H9 (cell line): ENCODE results near the gene OSBPL9. TPM values are rescaled to one million over a fixed set of nuclear protein-coding genes. Genes with fewer than 3 reads are reported as not detected.

ENCODE experiments used
- DNase-seq: peaks from one replicate; pipeline ENCODE4 v3.0.0-alpha.2; 2017
- H2AFZ ChIP-seq: one replicate; pipeline ENCODE4 v1.6.1; 2013; ENCODE audit warnings: mild to moderate bottlenecking, low read length, control low read depth, moderate library complexity
- H2AK5ac ChIP-seq: 2 replicates; pipeline ENCODE4 v1.6.1; 2013; ENCODE audit warnings: low read length, control low read depth, mixed read lengths; ENCODE audit not compliant: insufficient read length
- H2BK120ac ChIP-seq: one replicate; pipeline ENCODE4 v1.6.1; 2013; ENCODE audit warnings: low read depth, mild to moderate bottlenecking, low read length, control low read depth, inconsistent platforms; ENCODE audit not compliant: poor library complexity, severe bottlenecking
- H2BK12ac ChIP-seq: 2 replicates; pipeline ENCODE4 v1.6.1; 2013; ENCODE audit warnings: low read length, control low read depth, mixed read lengths, low read depth; ENCODE audit not compliant: insufficient read length
- H2BK15ac ChIP-seq: 2 replicates; pipeline ENCODE4 v1.6.1; 2013; ENCODE audit warnings: low read depth, low read length, control low read depth
- H2BK20ac ChIP-seq: one replicate; pipeline ENCODE4 v1.6.1; 2013; ENCODE audit warnings: low read depth, mild to moderate bottlenecking, low read length, control low read depth, inconsistent platforms; ENCODE audit not compliant: poor library complexity, severe bottlenecking
- H2BK5ac ChIP-seq: 2 replicates; pipeline ENCODE4 v1.6.1; 2013; ENCODE audit warnings: low read length, control low read depth, mixed read lengths; ENCODE audit not compliant: insufficient read length
- H3K14ac ChIP-seq: 2 replicates; pipeline ENCODE4 v1.6.1; 2013; ENCODE audit warnings: low read length, control low read depth; ENCODE audit not compliant: insufficient read depth
- H3K18ac ChIP-seq: 2 replicates; pipeline ENCODE4 v1.6.1; 2013; ENCODE audit warnings: low read depth, mild to moderate bottlenecking, mixed read lengths, low read length, control low read depth; ENCODE audit not compliant: insufficient read length
- H3K23ac ChIP-seq: 2 replicates; pipeline ENCODE4 v1.6.1; 2013; ENCODE audit warnings: low read length, control low read depth, mixed read lengths, low read depth; ENCODE audit not compliant: insufficient read length
- H3K23me2 ChIP-seq: 2 replicates; pipeline ENCODE4 v1.6.1; 2013; ENCODE audit warnings: low read depth, mild to moderate bottlenecking, mixed read lengths, low read length, control low read depth; ENCODE audit not compliant: insufficient read length, poor library complexity, severe bottlenecking
- H3K27ac ChIP-seq: 2 replicates; pipeline ENCODE4 v1.5.1; 2013; ENCODE audit warnings: low read length, control low read depth, mixed read lengths, low read depth; ENCODE audit not compliant: insufficient read length
- H3K27me3 ChIP-seq: 2 replicates; pipeline ENCODE4 v1.6.1; 2013; ENCODE audit warnings: low read length, control low read depth, inconsistent platforms; ENCODE audit not compliant: insufficient read depth
- H3K4ac ChIP-seq: 2 replicates; pipeline ENCODE4 v1.6.1; 2013; ENCODE audit warnings: low read depth, mild to moderate bottlenecking, control low read depth, inconsistent platforms, low read length, moderate library complexity
- H3K4me1 ChIP-seq: 2 replicates; pipeline ENCODE4 v1.6.1; 2013; ENCODE audit warnings: low read length, control low read depth, inconsistent platforms; ENCODE audit not compliant: insufficient read depth
- H3K4me2 ChIP-seq: 2 replicates; pipeline ENCODE4 v1.6.1; 2013; ENCODE audit warnings: low read length, control low read depth, mixed read lengths; ENCODE audit not compliant: insufficient read length, insufficient read depth
- H3K56ac ChIP-seq: 2 replicates; pipeline ENCODE4 v1.6.1; 2013; ENCODE audit warnings: low read depth, mild to moderate bottlenecking, mixed read lengths, low read length, control low read depth; ENCODE audit not compliant: insufficient read length
- H3K79me1 ChIP-seq: 2 replicates; pipeline ENCODE4 v1.6.1; 2013; ENCODE audit warnings: low read depth, mild to moderate bottlenecking, moderate library complexity, low read length, control low read depth, inconsistent platforms; ENCODE audit not compliant: insufficient read depth, poor library complexity, severe bottlenecking
- H3K79me2 ChIP-seq: 2 replicates; pipeline ENCODE4 v1.6.1; 2013; ENCODE audit warnings: low read length, control low read depth, inconsistent platforms; ENCODE audit not compliant: insufficient read depth
- H3K9ac ChIP-seq: 2 replicates; pipeline ENCODE4 v1.6.1; 2013; ENCODE audit warnings: low read length, control low read depth, mixed read lengths; ENCODE audit not compliant: insufficient read length; ENCODE audit errors: extremely low read depth
- H3K9me3 ChIP-seq: one replicate; pipeline ENCODE4 v1.6.1; 2013; ENCODE audit warnings: low read depth, low read length, inconsistent platforms; ENCODE audit not compliant: control insufficient read depth
- H3T11ph ChIP-seq: one replicate; pipeline ENCODE4 v1.6.1; 2013; ENCODE audit warnings: mild to moderate bottlenecking, low read length, control low read depth, inconsistent platforms
- H4K20me1 ChIP-seq: one replicate; pipeline ENCODE4 v1.6.1; 2013; ENCODE audit not compliant: control insufficient read depth, insufficient read length, insufficient read depth
- H4K5ac ChIP-seq: 2 replicates; pipeline ENCODE4 v1.6.1; 2013; ENCODE audit warnings: low read depth, mild to moderate bottlenecking, mixed read lengths, low read length, control low read depth; ENCODE audit not compliant: insufficient read length
- H4K8ac ChIP-seq: replicated peaks from 2 replicates; pipeline ENCODE4 v1.6.1; 2013; ENCODE audit warnings: low read length, control low read depth, mixed read lengths, low read depth; ENCODE audit not compliant: insufficient read length
- H4K91ac ChIP-seq: 2 replicates; pipeline ENCODE4 v1.6.1; 2013; ENCODE audit warnings: low read depth, mild to moderate bottlenecking, moderate library complexity, mixed read lengths, low read length, control low read depth; ENCODE audit not compliant: insufficient read length
- H3K27ac Mint-ChIP-seq, 3 experiments: 2 replicates in 2 of 3; 3 replicates in 1 of 3; pipeline ENCODE4 v1.8.0; 2020 to 2021; ENCODE audit warnings: mixed read lengths in 3 of 3, mild to moderate bottlenecking in 1 of 3, moderate library complexity in 1 of 3
- H3K27me3 Mint-ChIP-seq: 2 replicates; pipeline ENCODE4 v1.8.0; 2021; ENCODE audit warnings: low read depth, mild to moderate bottlenecking, moderate library complexity, mixed read lengths
- H3K36me3 Mint-ChIP-seq, 3 experiments: 2 replicates in 2 of 3; 3 replicates in 1 of 3; pipeline ENCODE4 v1.8.0; 2020 to 2021; ENCODE audit warnings: low read depth in 3 of 3, mixed read lengths in 3 of 3; ENCODE audit not compliant: insufficient read depth in 1 of 3
- H3K4me1 Mint-ChIP-seq, 2 experiments: 2 replicates each; pipeline ENCODE4 v1.8.0; 2020; ENCODE audit warnings: mixed read lengths in 2 of 2
- H3K4me3 Mint-ChIP-seq, 2 experiments: 2 replicates in 1 of 2; 3 replicates in 1 of 2; pipeline ENCODE4 v1.8.0; 2020 to 2021; ENCODE audit warnings: mild to moderate bottlenecking in 2 of 2, mixed read lengths in 2 of 2, moderate library complexity in 1 of 2
- H3K9me3 Mint-ChIP-seq, 2 experiments: 2 replicates in 1 of 2; 3 replicates in 1 of 2; pipeline ENCODE4 v1.8.0; 2020; ENCODE audit warnings: mild to moderate bottlenecking in 2 of 2, mixed read lengths in 2 of 2, moderate library complexity in 1 of 2
- WGBS: extraction: QIAGEN DNeasy Blood & Tissue Kit; methylation state at CpG from one replicate; pipeline ENCODE4 v1.1.7; 2013; ENCODE audit warnings: missing lambda C conversion rate, low lambda C conversion rate, mixed read lengths; ENCODE audit not compliant: insufficient read length; ENCODE audit errors: extremely low coverage; 5-methylcytosine and 5-hydroxymethylcytosine counted together
- total RNA-seq: library from RNA; stranded (reverse); gene quantifications from 2 replicates; pipeline ENCODE4 v1.2.1, GENCODE V29; 2021
- TF ChIP-seq, protein P1 (sequence below): fragments of 200-600 bp; sonication (generic); conservative IDR thresholded peaks from 3 replicates; pipeline ENCODE4 v1.8.0; 2021; ENCODE audit warnings: antibody characterized with exemption, mild to moderate bottlenecking

Gene OSBPL9
- total RNA-seq, 1 experiment from 2014 or later = 76.7 TPM

GRCh38 chr1:51727366-51727765 lies 110.5 kb downstream of the OSBPL9 start:
- H3K27ac Mint-ChIP-seq = no peak overlapping the region
- Histone ChIP-seq H2AK5ac (no peak overlapping the region), H3K79me2 (peaks cover 3% of the 10 kb centered on the region; the same call in 1 of the 2 replicates), H2BK5ac (no peak overlapping the region), H3K56ac (no peak overlapping the region), H3K23me2 (peaks cover 7% of the 10 kb centered on the region), H3K79me1 (peaks cover 4% of the 10 kb centered on the region), H3K27ac (no peak overlapping the region), H4K91ac (no peak overlapping the region), H3K4me1 (no peaks in the 10 kb centered on the region), H2BK15ac (no peak overlapping the region), H3K23ac (no peak overlapping the region), H2BK120ac (no peak overlapping the region), H4K5ac (no peak overlapping the region), H2BK12ac (no peak overlapping the region), H4K20me1 (no peaks in the 10 kb centered on the region), H3K9ac (no peak overlapping the region), H2AFZ (no peak overlapping the region), H3K14ac (no peak overlapping the region), H3K27me3 (no peaks in the 10 kb centered on the region), H3K4me2 (no peak overlapping the region), H3T11ph (no peak overlapping the region), H3K18ac (no peak overlapping the region), H4K8ac (no peak overlapping the region), H2BK20ac (no peak overlapping the region), H3K4ac (no peak overlapping the region), H3K9me3 (no peaks in the 10 kb centered on the region)
- DNase-seq = no peak
- peaks cover 8 to 21% of the 10 kb centered on the region in 2 experiments for H3K4me1 Mint-ChIP-seq
- H3K36me3 Mint-ChIP-seq = no peaks in the 10 kb centered on the region
- no peaks in the 10 kb centered on the region for H3K27me3 Mint-ChIP-seq
- no peaks in the 10 kb centered on the region; a peak in 1 of 5 replicates for H3K9me3 Mint-ChIP-seq
- H3K4me3 Mint-ChIP-seq = no peak overlapping the region
- WGBS = no CpG with 5 or more reads among the region's 4 CpGs
- TF ChIP-seq, protein P1, sequence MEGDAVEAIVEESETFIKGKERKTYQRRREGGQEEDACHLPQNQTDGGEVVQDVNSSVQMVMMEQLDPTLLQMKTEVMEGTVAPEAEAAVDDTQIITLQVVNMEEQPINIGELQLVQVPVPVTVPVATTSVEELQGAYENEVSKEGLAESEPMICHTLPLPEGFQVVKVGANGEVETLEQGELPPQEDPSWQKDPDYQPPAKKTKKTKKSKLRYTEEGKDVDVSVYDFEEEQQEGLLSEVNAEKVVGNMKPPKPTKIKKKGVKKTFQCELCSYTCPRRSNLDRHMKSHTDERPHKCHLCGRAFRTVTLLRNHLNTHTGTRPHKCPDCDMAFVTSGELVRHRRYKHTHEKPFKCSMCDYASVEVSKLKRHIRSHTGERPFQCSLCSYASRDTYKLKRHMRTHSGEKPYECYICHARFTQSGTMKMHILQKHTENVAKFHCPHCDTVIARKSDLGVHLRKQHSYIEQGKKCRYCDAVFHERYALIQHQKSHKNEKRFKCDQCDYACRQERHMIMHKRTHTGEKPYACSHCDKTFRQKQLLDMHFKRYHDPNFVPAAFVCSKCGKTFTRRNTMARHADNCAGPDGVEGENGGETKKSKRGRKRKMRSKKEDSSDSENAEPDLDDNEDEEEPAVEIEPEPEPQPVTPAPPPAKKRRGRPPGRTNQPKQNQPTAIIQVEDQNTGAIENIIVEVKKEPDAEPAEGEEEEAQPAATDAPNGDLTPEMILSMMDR = no peak
